Trophoblast cell (in vitro differentiated cells and primary cell): ENCODE results near the gene SLC16A13.

ENCODE experiments used
- DNase-seq, 2 donors: peaks; one replicate each; pipeline ENCODE4 v3.0.0-alpha.2; 2016
- H2AFZ ChIP-seq: 2 replicates; pipeline ENCODE4 v1.6.1; 2013; ENCODE audit warnings: low read length, moderate library complexity, mild to moderate bottlenecking; ENCODE audit not compliant: insufficient read depth, poor library complexity
- H2AK5ac ChIP-seq: 2 replicates; pipeline ENCODE4 v1.6.1; 2013; ENCODE audit warnings: mild to moderate bottlenecking, low read length
- H2BK120ac ChIP-seq: 2 replicates; pipeline ENCODE4 v1.6.1; 2013; ENCODE audit warnings: low read length, mild to moderate bottlenecking, moderate library complexity; ENCODE audit not compliant: insufficient read depth, poor library complexity
- H2BK12ac ChIP-seq: 2 replicates; pipeline ENCODE4 v1.6.1; 2013; ENCODE audit warnings: mild to moderate bottlenecking, low read length, moderate library complexity
- H2BK5ac ChIP-seq: 2 replicates; pipeline ENCODE4 v1.6.1; 2013; ENCODE audit warnings: low read length, low read depth, moderate library complexity, mild to moderate bottlenecking; ENCODE audit not compliant: poor library complexity
- H3K14ac ChIP-seq: 2 replicates; pipeline ENCODE4 v1.6.1; 2013; ENCODE audit warnings: mild to moderate bottlenecking, low read length
- H3K18ac ChIP-seq: 2 replicates; pipeline ENCODE4 v1.6.1; 2013; ENCODE audit warnings: mild to moderate bottlenecking, low read length
- H3K23ac ChIP-seq: 2 replicates; pipeline ENCODE4 v1.6.1; 2013; ENCODE audit warnings: low read length
- H3K27ac ChIP-seq: 2 replicates; pipeline ENCODE4 v1.5.1; 2013; ENCODE audit warnings: low read depth, mild to moderate bottlenecking, inconsistent platforms, low read length, moderate library complexity
- H3K27me3 ChIP-seq: 2 replicates; pipeline ENCODE4 v1.6.1; 2013; ENCODE audit warnings: inconsistent platforms, mild to moderate bottlenecking, low read length, moderate library complexity; ENCODE audit not compliant: insufficient read depth
- H3K36me3 ChIP-seq, 2 experiments: 1 replicate in 1 of 2; 2 replicates in 1 of 2; pipeline ENCODE4 v1.6.1; 2013; ENCODE audit warnings: low read length in 2 of 2, mild to moderate bottlenecking in 2 of 2, moderate library complexity in 1 of 2; ENCODE audit not compliant: insufficient read depth in 2 of 2, control insufficient read depth in 1 of 2
- H3K4ac ChIP-seq: 2 replicates; pipeline ENCODE4 v1.6.1; 2013; ENCODE audit warnings: low read depth, mild to moderate bottlenecking, low read length, moderate library complexity
- H3K4me1 ChIP-seq, 2 experiments: 1 replicate in 1 of 2; 2 replicates in 1 of 2; pipeline ENCODE4 v1.6.1; 2013; ENCODE audit warnings: low read length in 2 of 2, mild to moderate bottlenecking in 2 of 2, moderate library complexity in 1 of 2; ENCODE audit not compliant: insufficient read depth in 2 of 2, control insufficient read depth in 1 of 2
- H3K4me2 ChIP-seq: 2 replicates; pipeline ENCODE4 v1.6.1; 2013; ENCODE audit warnings: inconsistent platforms, mild to moderate bottlenecking, low read length, moderate library complexity
- H3K4me3 ChIP-seq: 2 replicates; pipeline ENCODE4 v1.5.1; 2013; ENCODE audit warnings: mild to moderate bottlenecking, low read depth, low read length, inconsistent platforms
- H3K79me1 ChIP-seq: one replicate; pipeline ENCODE4 v1.6.1; 2013; ENCODE audit warnings: low read length
- H3K79me2 ChIP-seq: 2 replicates; pipeline ENCODE4 v1.6.1; 2013; ENCODE audit warnings: low read length, mild to moderate bottlenecking; ENCODE audit not compliant: control insufficient read depth, insufficient read depth, poor library complexity
- H3K9ac ChIP-seq: 2 replicates; pipeline ENCODE4 v1.6.1; 2013; ENCODE audit warnings: mild to moderate bottlenecking, low read length
- H3K9me3 ChIP-seq: 2 replicates; pipeline ENCODE4 v1.6.1; 2013; ENCODE audit warnings: low read depth, mild to moderate bottlenecking, control low read depth, inconsistent platforms, low read length; ENCODE audit not compliant: insufficient read depth
- H4K12ac ChIP-seq: 2 replicates; pipeline ENCODE4 v1.6.1; 2013; ENCODE audit warnings: low read depth, mild to moderate bottlenecking, low read length, moderate library complexity
- H4K8ac ChIP-seq: 2 replicates; pipeline ENCODE4 v1.6.1; 2013; ENCODE audit warnings: low read depth, mild to moderate bottlenecking, low read length, moderate library complexity
- H4K91ac ChIP-seq: one replicate; pipeline ENCODE4 v1.6.1; 2013; ENCODE audit warnings: low read depth, mild to moderate bottlenecking, low read length, moderate library complexity
- WGBS: extraction: QIAGEN DNeasy Blood & Tissue Kit; methylation state at CpG from one replicate; pipeline ENCODE4 v1.1.7; 2013; ENCODE audit warnings: missing lambda C conversion rate; ENCODE audit not compliant: insufficient read length, insufficient coverage; ENCODE audit errors: extremely low coverage; 5-methylcytosine and 5-hydroxymethylcytosine counted together

SLC16A13 gene

DNA sequence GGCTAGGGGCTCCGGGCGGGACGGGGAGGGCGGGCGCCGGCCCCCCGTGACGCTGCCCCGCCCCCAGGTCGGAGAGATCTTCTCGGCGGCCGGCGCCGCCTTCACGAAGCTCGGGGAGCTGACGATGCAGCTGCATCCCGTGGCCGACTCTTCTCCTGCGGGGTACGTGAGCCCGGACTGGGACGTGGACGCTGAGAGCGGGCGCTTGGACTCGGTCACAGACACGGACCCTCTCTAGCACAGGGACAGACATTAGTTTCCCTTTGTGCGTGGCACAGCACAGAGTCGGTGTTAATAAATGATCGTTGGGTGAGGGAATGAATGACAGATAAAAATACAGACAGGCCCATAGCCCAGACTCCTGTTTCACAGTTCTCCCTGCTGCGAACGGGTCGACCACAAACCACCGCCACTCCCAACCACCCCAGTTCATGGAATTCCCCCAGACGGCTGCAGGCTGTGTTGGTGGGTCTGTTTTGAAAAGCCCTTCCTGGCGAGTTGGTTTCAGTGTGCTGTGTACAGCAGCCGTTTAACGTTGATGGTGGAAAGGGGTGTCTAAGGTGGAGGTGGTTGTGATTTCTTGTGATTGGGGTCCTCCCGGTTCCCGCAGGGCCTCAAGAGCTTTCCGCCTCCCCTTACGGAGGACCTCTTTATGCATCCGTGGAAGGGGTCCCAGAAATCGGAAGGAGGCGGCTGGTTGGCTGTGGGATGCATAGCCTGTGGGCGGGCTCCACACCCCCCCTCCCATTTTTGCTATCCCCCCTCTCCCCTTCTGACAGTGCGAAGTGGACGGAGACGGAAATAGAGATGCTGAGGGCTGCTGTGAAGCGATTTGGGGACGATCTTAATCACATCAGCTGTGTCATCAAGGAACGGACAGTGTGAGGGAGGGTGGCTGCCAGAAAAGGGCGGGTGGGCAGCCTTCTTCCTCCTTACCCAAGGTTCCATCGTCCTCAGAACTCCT lies 20.5 kb upstream of the SLC16A13 start:
- peak overlapping the region; percentile 84 for H3K4me2 ChIP-seq
- peak overlapping the region; percentile 85 for H2BK120ac ChIP-seq
- peaks cover 20% of the 10 kb centered on the region for H3K79me1 ChIP-seq
- H3K14ac ChIP-seq = peak overlapping the region; percentile 95
- peak overlapping the region; percentile 94 for H4K8ac ChIP-seq
- peak overlapping the region; percentile 86 for H2AK5ac ChIP-seq
- peaks cover 12 to 16% of the 10 kb centered on the region in 2 experiments for H3K36me3 ChIP-seq
- H3K9ac ChIP-seq = peak overlapping the region; percentile 89
- peak in 1 of 2 donors; percentile 39 for DNase-seq
- H3K27me3 ChIP-seq = no peaks in the 10 kb centered on the region
- no peaks in the 10 kb centered on the region for H3K9me3 ChIP-seq
- H3K4me3 ChIP-seq = peak overlapping the region; percentile 88
- no peak overlapping the region for H3K23ac ChIP-seq
- peak overlapping the region; percentile 86 for H3K27ac ChIP-seq
- H3K79me2 ChIP-seq = peaks cover 14% of the 10 kb centered on the region
- peak overlapping the region; percentile 91 for H4K12ac ChIP-seq
- H3K4ac ChIP-seq = peak overlapping the region; percentile 85
- peak overlapping the region; percentile 18 for H2BK12ac ChIP-seq
- WGBS = no CpG with 5 or more reads among the region's 56 CpGs
- peak overlapping the region; percentile 96 for H3K18ac ChIP-seq
- peak overlapping the region; percentile 81 for H2AFZ ChIP-seq
- peak overlapping the region; percentile 42 for H2BK5ac ChIP-seq
- peak overlapping the region; percentile 82 for H4K91ac ChIP-seq
- H3K4me1 ChIP-seq = peaks cover 11 to 23% of the 10 kb centered on the region in 2 experiments

DNA sequence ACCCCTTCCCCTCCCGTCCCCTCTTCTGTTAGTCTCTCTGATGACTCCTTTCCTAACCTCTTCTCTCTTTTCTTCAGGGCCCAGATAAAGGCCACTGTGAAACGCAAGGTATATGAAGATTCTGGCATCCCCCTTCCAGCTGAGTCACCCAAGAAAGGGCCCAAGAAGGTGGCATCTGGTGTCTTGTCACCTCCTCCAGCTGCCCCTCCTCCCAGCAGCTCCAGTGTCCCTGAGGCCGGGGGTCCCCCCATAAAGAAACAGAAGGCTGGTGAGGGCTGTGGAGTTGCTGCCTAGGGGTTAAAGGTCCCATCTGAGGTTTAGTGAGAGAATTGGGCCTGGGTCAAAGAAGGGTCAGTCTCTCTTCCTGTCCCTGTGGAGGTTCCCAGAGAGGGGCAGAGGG lies 19.4 kb upstream of the SLC16A13 start:
- H4K12ac ChIP-seq = no peak overlapping the region
- H4K8ac ChIP-seq = no peak overlapping the region
- no peak overlapping the region for H3K27ac ChIP-seq
- no peak overlapping the region for H2BK12ac ChIP-seq
- peaks cover 11 to 23% of the 10 kb centered on the region in 2 experiments for H3K4me1 ChIP-seq
- H3K36me3 ChIP-seq = peaks cover 12 to 16% of the 10 kb centered on the region in 2 experiments
- H3K79me1 ChIP-seq = peaks cover 20% of the 10 kb centered on the region
- H3K18ac ChIP-seq = no peak overlapping the region
- no peak overlapping the region for H3K4ac ChIP-seq
- H2BK5ac ChIP-seq = no peak overlapping the region
- peaks cover 13% of the 10 kb centered on the region for H3K79me2 ChIP-seq
- no peak overlapping the region for H3K4me3 ChIP-seq
- H3K9me3 ChIP-seq = no peaks in the 10 kb centered on the region
- no peak overlapping the region for H4K91ac ChIP-seq
- no peak overlapping the region for H3K14ac ChIP-seq
- no CpG with 5 or more reads among the region's 3 CpGs for WGBS
- no peak overlapping the region for H2AFZ ChIP-seq
- H3K4me2 ChIP-seq = no peak overlapping the region
- H3K23ac ChIP-seq = no peak overlapping the region
- no peak overlapping the region for H2AK5ac ChIP-seq
- no peak overlapping the region for H3K9ac ChIP-seq
- no peak overlapping the region for H2BK120ac ChIP-seq
- DNase-seq = no peak
- H3K27me3 ChIP-seq = no peaks in the 10 kb centered on the region

DNA sequence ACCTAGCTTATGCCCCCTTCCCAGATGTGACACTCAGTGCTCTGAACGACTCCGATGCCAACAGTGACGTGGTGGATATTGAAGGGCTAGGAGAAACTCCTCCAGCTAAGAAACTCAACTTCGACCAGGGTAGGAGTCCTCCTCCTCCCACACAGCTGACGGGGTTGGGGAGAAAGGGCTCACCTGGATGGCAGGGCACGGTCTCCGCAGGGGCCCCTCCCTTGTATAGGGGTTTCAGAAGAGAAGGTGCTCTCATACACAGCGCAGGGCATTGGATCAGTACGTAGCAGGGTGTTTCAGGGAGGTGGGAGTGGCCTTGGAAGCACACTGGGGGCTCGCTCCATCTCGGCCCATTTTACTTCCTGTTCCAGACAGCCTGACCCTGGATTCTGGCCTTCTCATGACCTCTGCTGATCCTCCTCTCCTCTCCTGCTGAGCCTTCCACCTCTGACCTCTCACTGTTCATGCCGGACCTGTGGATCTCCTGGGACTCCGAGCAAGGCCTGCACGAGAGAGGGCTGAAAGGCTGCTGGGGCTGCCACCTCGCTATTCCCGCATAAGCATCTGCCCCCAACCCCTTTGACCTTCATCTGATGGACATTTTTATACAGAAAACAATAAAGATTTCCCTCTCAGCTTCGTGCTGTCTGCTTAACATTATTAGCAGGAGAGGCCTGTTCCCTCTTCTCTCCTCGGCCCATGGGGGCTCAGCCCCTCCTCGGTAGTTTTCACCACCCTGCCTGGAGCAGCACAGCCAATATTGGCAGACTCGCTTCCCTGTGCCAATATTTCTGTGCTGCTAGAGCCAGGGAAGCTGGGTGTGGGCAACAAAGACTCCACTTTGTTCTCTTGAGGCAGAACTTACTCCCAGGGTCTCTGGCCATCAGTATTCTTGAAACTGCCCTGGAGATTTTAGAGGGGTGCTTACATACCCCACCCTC lies 18.7 kb upstream of the SLC16A13 start:
- no peak overlapping the region for H2AK5ac ChIP-seq
- H3K79me1 ChIP-seq = peaks cover 21% of the 10 kb centered on the region
- H3K4me1 ChIP-seq = peaks cover 12 to 27% of the 10 kb centered on the region in 2 experiments
- H2BK12ac ChIP-seq = no peak overlapping the region
- H3K27ac ChIP-seq = no peak overlapping the region
- no peak overlapping the region for H3K4me3 ChIP-seq
- no peak overlapping the region for H3K4me2 ChIP-seq
- no peak for DNase-seq
- H3K18ac ChIP-seq = no peak overlapping the region
- H3K14ac ChIP-seq = no peak overlapping the region
- no peak overlapping the region for H4K12ac ChIP-seq
- H2BK5ac ChIP-seq = no peak overlapping the region
- no peak overlapping the region for H3K9ac ChIP-seq
- peaks cover 13% of the 10 kb centered on the region for H3K79me2 ChIP-seq
- H3K9me3 ChIP-seq = no peaks in the 10 kb centered on the region
- WGBS = no CpG with 5 or more reads among the region's 20 CpGs
- H2BK120ac ChIP-seq = no peak overlapping the region
- H3K36me3 ChIP-seq = peaks cover 12 to 16% of the 10 kb centered on the region in 2 experiments
- no peak overlapping the region for H4K91ac ChIP-seq
- H3K27me3 ChIP-seq = peaks cover 1% of the 10 kb centered on the region
- H2AFZ ChIP-seq = no peak overlapping the region
- H3K4ac ChIP-seq = no peak overlapping the region
- H4K8ac ChIP-seq = no peak overlapping the region
- no peak overlapping the region for H3K23ac ChIP-seq

DNA sequence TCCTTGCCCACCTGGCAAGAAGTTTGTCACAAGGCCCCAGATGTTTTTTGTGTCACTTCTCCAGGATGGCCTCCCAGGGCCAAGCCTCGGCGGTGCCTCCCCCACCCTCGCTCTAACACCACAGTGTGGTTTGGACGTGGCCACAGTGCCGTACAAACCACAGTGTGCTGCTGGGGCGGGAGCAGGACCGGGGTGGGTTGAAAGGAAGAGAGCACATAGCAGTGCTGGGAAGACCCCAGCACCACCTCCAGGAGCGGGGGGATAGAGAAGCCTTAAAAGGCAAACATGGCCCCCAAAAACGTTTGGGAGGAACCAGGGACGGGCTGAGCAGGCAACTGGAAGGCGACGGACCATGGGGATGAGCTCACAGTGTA lies 18.0 kb upstream of the SLC16A13 start:
- Histone ChIP-seq H3K27ac (no peak overlapping the region), H3K4ac (no peak overlapping the region), H3K23ac (no peak overlapping the region), H3K9ac (no peak overlapping the region), H4K12ac (no peak overlapping the region), H2AK5ac (no peak overlapping the region), H3K79me1 (peaks cover 16% of the 10 kb centered on the region), H2AFZ (no peak overlapping the region), H3K18ac (no peak overlapping the region), H4K8ac (no peak overlapping the region), H3K79me2 (peaks cover 8% of the 10 kb centered on the region), H3K9me3 (no peaks in the 10 kb centered on the region), H3K36me3 (peaks cover 12 to 16% of the 10 kb centered on the region in 2 experiments), H2BK12ac (no peak overlapping the region), H2BK5ac (no peak overlapping the region), H2BK120ac (no peak overlapping the region), H3K4me1 (peaks cover 15 to 30% of the 10 kb centered on the region in 2 experiments), H3K4me2 (no peak overlapping the region), H4K91ac (no peak overlapping the region), H3K14ac (no peak overlapping the region), H3K27me3 (peaks cover 7% of the 10 kb centered on the region), H3K4me3 (no peak overlapping the region)
- no CpG with 5 or more reads among the region's 12 CpGs for WGBS
- DNase-seq = no peak
